ENCODE data around the gene SETBP1. TPM values are rescaled to one million over a fixed set of nuclear protein-coding genes. Genes with fewer than 3 reads are reported as not detected.
A peak's percentile ranks its signal among the peaks of the same experiment; 100 is the strongest.

Gene SETBP1
- total and polyA plus RNA-seq, 7 experiments from 2014 or later = 0.08 to 12.5 (median 2.5) TPM; not detected in 2

GRCh38 chr18:45050712-45051601, 370.3 kb downstream of the SETBP1 start:
- ATAC-seq = no peak
- Mint-ChIP-seq H3K27me3 (no peaks in the 10 kb centered on the region), H3K9me3 (peaks cover 0 to 7% (median 0%) of the 10 kb centered on the region in 11 donors), H3K4me1 (no peaks in the 10 kb centered on the region), H3K4me3 (no peak overlapping the region), H3K36me3 (no peaks in the 10 kb centered on the region), H3K27ac (no peak overlapping the region)
- H3K4me3 ChIP-seq (ENCODE audit: low read length) = no peak overlapping the region
- H3K4me1 ChIP-seq (ENCODE audit: control insufficient read depth in 2 of 2, insufficient read depth in 2 of 2, low read length in 2 of 2) = no peaks in the 10 kb centered on the region
- intact Hi-C loops (cut with micrococcal nuclease) = no loop called here
- ChIA-PET CTCF (no interaction called here), POLR2A (no interaction called here)
- H3K36me3 ChIP-seq (ENCODE audit: control insufficient read depth in 2 of 3, insufficient read depth in 3 of 3, low read length in 3 of 3) = no peaks in the 10 kb centered on the region
- no peaks in the 10 kb centered on the region for H3K9me3 ChIP-seq (ENCODE audit: control insufficient read depth in 2 of 3, low read length in 3 of 3)
- H3K27ac ChIP-seq (ENCODE audit: low read depth, low read length) = no peak overlapping the region
- no peak for DNase-seq
- H3K27me3 ChIP-seq (ENCODE audit: control insufficient read depth in 2 of 2, insufficient read depth in 2 of 2, low read length in 2 of 2) = no peaks in the 10 kb centered on the region

DNA sequence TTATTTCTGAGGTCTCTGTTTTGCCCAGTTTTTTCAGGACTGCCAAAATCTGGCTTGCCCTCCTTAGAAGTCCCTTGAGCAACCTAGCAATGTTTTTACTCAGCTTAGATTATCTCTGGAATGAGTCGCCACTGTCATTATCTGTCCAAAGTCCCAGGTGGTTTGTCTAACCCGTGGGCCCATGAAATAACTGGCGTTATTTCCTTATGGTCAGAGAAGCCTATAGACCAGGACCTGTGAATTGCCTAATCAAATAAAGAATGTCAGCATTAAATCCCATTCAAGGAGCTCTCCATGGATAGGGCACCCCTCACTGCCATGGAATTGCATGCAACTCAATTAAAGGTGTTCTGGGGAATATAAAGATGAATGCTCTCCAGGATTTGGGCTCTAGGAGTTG, 373.9 kb downstream of the SETBP1 start:
- ChIA-PET POLR2A (no interaction called here), CTCF (no interaction called here)
- H3K27me3 Mint-ChIP-seq = no peaks in the 10 kb centered on the region
- H3K9me3 ChIP-seq (ENCODE audit: control insufficient read depth in 2 of 3, low read length in 3 of 3) = no peaks in the 10 kb centered on the region
- H3K27me3 ChIP-seq (ENCODE audit: control insufficient read depth in 2 of 2, insufficient read depth in 2 of 2, low read length in 2 of 2) = no peaks in the 10 kb centered on the region
- H3K27ac Mint-ChIP-seq = no peak overlapping the region
- H3K4me3 ChIP-seq (ENCODE audit: low read length) = no peak overlapping the region
- no peaks in the 10 kb centered on the region for H3K36me3 Mint-ChIP-seq
- no peak overlapping the region for H3K4me3 Mint-ChIP-seq
- ATAC-seq = no peak
- intact Hi-C loops (cut with micrococcal nuclease) = no loop called here
- H3K4me1 Mint-ChIP-seq = no peaks in the 10 kb centered on the region
- no peaks in the 10 kb centered on the region for H3K36me3 ChIP-seq (ENCODE audit: control insufficient read depth in 2 of 3, insufficient read depth in 3 of 3, low read length in 3 of 3)
- H3K4me1 ChIP-seq (ENCODE audit: control insufficient read depth in 2 of 2, insufficient read depth in 2 of 2, low read length in 2 of 2) = no peaks in the 10 kb centered on the region
- H3K27ac ChIP-seq (ENCODE audit: low read depth, low read length) = no peak overlapping the region
- peaks cover 0 to 4% (median 0%) of the 10 kb centered on the region in 11 donors for H3K9me3 Mint-ChIP-seq
- no peak for DNase-seq

DNA sequence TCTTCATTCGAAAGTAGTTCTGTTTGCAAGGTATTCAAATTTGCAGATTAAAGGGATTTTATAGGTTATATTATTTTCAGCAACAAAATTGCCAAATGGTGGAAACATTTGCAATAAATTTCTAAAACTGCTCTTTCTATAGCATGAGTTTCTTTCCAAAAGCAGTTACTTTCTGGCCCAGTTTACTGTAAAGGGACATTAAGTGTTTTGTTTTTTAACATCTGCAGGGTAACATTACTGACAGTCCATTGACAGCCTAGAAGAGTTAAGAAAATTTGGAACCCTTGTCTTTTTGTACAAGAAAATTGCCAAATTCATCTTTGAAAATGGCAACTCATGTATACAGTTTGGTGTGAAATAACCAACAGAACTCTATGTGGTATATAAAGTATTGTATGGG, 375.1 kb downstream of the SETBP1 start:
- ChIA-PET POLR2A (no interaction called here), CTCF (no interaction called here)
- Mint-ChIP-seq H3K27ac (no peak overlapping the region), H3K9me3 (peaks cover 0 to 4% (median 0%) of the 10 kb centered on the region in 11 donors), H3K27me3 (no peaks in the 10 kb centered on the region), H3K4me3 (no peak overlapping the region), H3K4me1 (no peaks in the 10 kb centered on the region), H3K36me3 (no peaks in the 10 kb centered on the region)
- no peak overlapping the region for H3K27ac ChIP-seq (ENCODE audit: low read depth, low read length)
- intact Hi-C loops (cut with micrococcal nuclease) = no loop called here
- H3K4me3 ChIP-seq (ENCODE audit: low read length) = no peak overlapping the region
- H3K4me1 ChIP-seq (ENCODE audit: control insufficient read depth in 2 of 2, insufficient read depth in 2 of 2, low read length in 2 of 2) = no peaks in the 10 kb centered on the region
- H3K9me3 ChIP-seq (ENCODE audit: control insufficient read depth in 2 of 3, low read length in 3 of 3) = no peaks in the 10 kb centered on the region
- H3K27me3 ChIP-seq (ENCODE audit: control insufficient read depth in 2 of 2, insufficient read depth in 2 of 2, low read length in 2 of 2) = no peaks in the 10 kb centered on the region
- ATAC-seq = no peak
- no peak for DNase-seq
- no peaks in the 10 kb centered on the region for H3K36me3 ChIP-seq (ENCODE audit: control insufficient read depth in 2 of 3, insufficient read depth in 3 of 3, low read length in 3 of 3)

DNA sequence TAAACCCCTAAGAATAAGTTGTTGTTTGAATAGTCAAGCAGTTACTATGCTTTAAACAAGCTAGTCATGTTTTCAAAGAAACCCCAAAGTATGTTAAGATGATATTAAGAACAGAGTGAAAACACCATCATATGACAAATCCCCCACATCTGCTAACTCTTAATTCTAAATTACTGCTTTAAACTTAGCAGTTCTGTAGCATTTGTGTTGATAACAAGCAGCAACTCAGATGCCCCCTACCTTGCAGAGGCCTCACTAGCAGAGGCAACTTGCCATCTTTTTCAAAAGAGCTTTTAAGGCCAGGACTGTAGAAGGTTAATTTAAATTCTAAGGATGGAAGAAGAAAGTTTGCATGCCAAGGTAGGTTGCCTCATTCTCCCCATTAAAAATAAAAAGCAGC, 376.2 kb downstream of the SETBP1 start:
- no peak for ATAC-seq
- ChIA-PET CTCF (no interaction called here), POLR2A (no interaction called here)
- no peaks in the 10 kb centered on the region for H3K27me3 Mint-ChIP-seq
- Histone ChIP-seq H3K4me3 (ENCODE audit: low read length) (no peak overlapping the region), H3K27me3 (ENCODE audit: control insufficient read depth in 2 of 2, insufficient read depth in 2 of 2, low read length in 2 of 2) (no peaks in the 10 kb centered on the region), H3K4me1 (ENCODE audit: control insufficient read depth in 2 of 2, insufficient read depth in 2 of 2, low read length in 2 of 2) (no peaks in the 10 kb centered on the region), H3K36me3 (ENCODE audit: control insufficient read depth in 2 of 3, insufficient read depth in 3 of 3, low read length in 3 of 3) (no peaks in the 10 kb centered on the region), H3K27ac (ENCODE audit: low read depth, low read length) (no peak overlapping the region), H3K9me3 (ENCODE audit: control insufficient read depth in 2 of 3, low read length in 3 of 3) (no peaks in the 10 kb centered on the region)
- H3K4me1 Mint-ChIP-seq = no peaks in the 10 kb centered on the region
- DNase-seq = no peak
- H3K27ac Mint-ChIP-seq = no peak overlapping the region
- H3K4me3 Mint-ChIP-seq = no peak overlapping the region
- no peaks in the 10 kb centered on the region for H3K36me3 Mint-ChIP-seq
- H3K9me3 Mint-ChIP-seq = peaks cover 0 to 4% (median 0%) of the 10 kb centered on the region in 11 donors
- intact Hi-C loops (cut with micrococcal nuclease) = no loop called here

DNA sequence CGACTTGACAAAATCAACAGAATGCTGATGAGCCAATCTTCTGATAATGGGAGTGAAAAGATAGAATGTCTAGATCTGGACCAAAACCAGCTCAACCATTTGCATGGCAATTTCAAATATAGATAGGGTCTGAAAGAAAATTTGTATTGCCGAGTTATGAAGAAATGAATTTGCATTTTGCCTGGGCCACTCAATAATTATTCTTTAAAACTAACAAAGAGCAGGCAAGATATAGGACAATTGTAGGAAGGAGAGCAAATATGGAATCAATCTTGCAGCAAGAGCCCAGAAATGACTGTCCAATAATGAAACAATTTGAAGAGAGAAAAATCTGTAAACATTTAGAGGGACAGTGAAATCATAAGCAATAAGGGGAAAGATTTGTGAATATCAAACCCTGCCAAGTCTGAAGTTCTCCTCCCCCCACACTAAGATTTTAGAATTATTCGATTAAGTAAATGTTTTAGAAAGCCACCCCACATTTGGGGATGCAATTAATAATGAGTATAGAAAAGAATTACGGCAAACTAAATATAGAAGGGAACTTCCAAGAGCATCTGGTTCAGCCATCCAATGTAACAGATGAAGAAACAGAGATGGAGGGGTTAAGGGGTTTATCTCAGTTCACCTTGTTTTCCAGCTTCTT, 377.4 kb downstream of the SETBP1 start:
- no peaks in the 10 kb centered on the region for H3K36me3 Mint-ChIP-seq
- Histone ChIP-seq H3K36me3 (ENCODE audit: control insufficient read depth in 2 of 3, insufficient read depth in 3 of 3, low read length in 3 of 3) (no peaks in the 10 kb centered on the region), H3K27me3 (ENCODE audit: control insufficient read depth in 2 of 2, insufficient read depth in 2 of 2, low read length in 2 of 2) (no peaks in the 10 kb centered on the region), H3K4me1 (ENCODE audit: control insufficient read depth in 2 of 2, insufficient read depth in 2 of 2, low read length in 2 of 2) (no peaks in the 10 kb centered on the region), H3K9me3 (ENCODE audit: control insufficient read depth in 2 of 3, low read length in 3 of 3) (no peaks in the 10 kb centered on the region), H3K27ac (ENCODE audit: low read depth, low read length) (no peak overlapping the region), H3K4me3 (ENCODE audit: low read length) (no peak overlapping the region)
- intact Hi-C loops (cut with micrococcal nuclease) = no loop called here
- CTCF ChIA-PET = no interaction called here
- H3K4me3 Mint-ChIP-seq = no peak overlapping the region
- H3K4me1 Mint-ChIP-seq = no peaks in the 10 kb centered on the region
- no peaks in the 10 kb centered on the region for H3K27me3 Mint-ChIP-seq
- POLR2A ChIA-PET = no interaction called here
- DNase-seq (no peak), ATAC-seq (no peak)
- H3K27ac Mint-ChIP-seq = no peak overlapping the region
- H3K9me3 Mint-ChIP-seq = peaks cover 0 to 4% (median 0%) of the 10 kb centered on the region in 11 donors

GRCh38 chr18:45059695-45060094, 379.0 kb downstream of the SETBP1 start:
- no peaks in the 10 kb centered on the region for H3K4me1 ChIP-seq (ENCODE audit: control insufficient read depth in 2 of 2, insufficient read depth in 2 of 2, low read length in 2 of 2)
- no peaks in the 10 kb centered on the region for H3K9me3 ChIP-seq (ENCODE audit: control insufficient read depth in 2 of 3, low read length in 3 of 3)
- H3K27ac Mint-ChIP-seq = no peak overlapping the region
- no peak overlapping the region for H3K27ac ChIP-seq (ENCODE audit: low read depth, low read length)
- ChIA-PET CTCF (no interaction called here), POLR2A (no interaction called here)
- H3K4me3 ChIP-seq (ENCODE audit: low read length) = no peak overlapping the region
- peaks cover 0 to 4% (median 0%) of the 10 kb centered on the region in 5 donors for H3K36me3 Mint-ChIP-seq
- intact Hi-C loops (cut with micrococcal nuclease) = no loop called here
- H3K27me3 ChIP-seq (ENCODE audit: control insufficient read depth in 2 of 2, insufficient read depth in 2 of 2, low read length in 2 of 2) = no peaks in the 10 kb centered on the region
- no peak for DNase-seq
- H3K27me3 Mint-ChIP-seq = no peaks in the 10 kb centered on the region
- peaks cover 0 to 5% (median 0%) of the 10 kb centered on the region in 11 donors for H3K9me3 Mint-ChIP-seq
- H3K4me3 Mint-ChIP-seq = no peak overlapping the region
- H3K36me3 ChIP-seq (ENCODE audit: control insufficient read depth in 2 of 3, insufficient read depth in 3 of 3, low read length in 3 of 3) = no peaks in the 10 kb centered on the region
- H3K4me1 Mint-ChIP-seq = no peaks in the 10 kb centered on the region
- peak; percentile 89 for ATAC-seq

GRCh38 chr18:45060102-45060501, 379.4 kb downstream of the SETBP1 start:
- Histone ChIP-seq H3K4me1 (ENCODE audit: control insufficient read depth in 2 of 2, insufficient read depth in 2 of 2, low read length in 2 of 2) (no peaks in the 10 kb centered on the region), H3K27ac (ENCODE audit: low read depth, low read length) (no peak overlapping the region), H3K36me3 (ENCODE audit: control insufficient read depth in 2 of 3, insufficient read depth in 3 of 3, low read length in 3 of 3) (no peaks in the 10 kb centered on the region), H3K4me3 (ENCODE audit: low read length) (no peak overlapping the region), H3K27me3 (ENCODE audit: control insufficient read depth in 2 of 2, insufficient read depth in 2 of 2, low read length in 2 of 2) (no peaks in the 10 kb centered on the region), H3K9me3 (ENCODE audit: control insufficient read depth in 2 of 3, low read length in 3 of 3) (no peaks in the 10 kb centered on the region)
- Mint-ChIP-seq H3K4me3 (no peak overlapping the region), H3K4me1 (no peaks in the 10 kb centered on the region), H3K27me3 (no peaks in the 10 kb centered on the region), H3K9me3 (peaks cover 0 to 5% (median 0%) of the 10 kb centered on the region in 11 donors), H3K27ac (no peak overlapping the region), H3K36me3 (peaks cover 0 to 4% (median 0%) of the 10 kb centered on the region in 5 donors)
- ATAC-seq (no peak), DNase-seq (no peak)
- CTCF ChIA-PET = no interaction called here
- intact Hi-C loops (cut with micrococcal nuclease) = no loop called here
- POLR2A ChIA-PET = no interaction called here
